Measurements from ENCODE around the gene FLYWCH2. TPM values are rescaled to one million over a fixed set of nuclear protein-coding genes. Genes with fewer than 3 reads are reported as not detected.
A peak's percentile ranks its signal among the peaks of the same experiment; 100 is the strongest.

Gene FLYWCH2
- total and polyA plus RNA-seq, 9 of the 15 experiments (the other 6 are each of a cell fraction or from before 2014, with no cell fraction given): 0.70 to 55.5 (median 7.6) TPM

GRCh38 chr16:2882650-2883457 lies at the start of gene FLYWCH2 (continued):
- TF ChIP-seq NFE2 (IDR thresholded peaks at IDR 0.05; ENCODE audit: low read depth): no peak
- TF ChIP-seq ZFP36 (IDR thresholded peaks at IDR 0.05; ENCODE audit: low read depth, low read length, partially characterized antibody): no peak

DNA sequence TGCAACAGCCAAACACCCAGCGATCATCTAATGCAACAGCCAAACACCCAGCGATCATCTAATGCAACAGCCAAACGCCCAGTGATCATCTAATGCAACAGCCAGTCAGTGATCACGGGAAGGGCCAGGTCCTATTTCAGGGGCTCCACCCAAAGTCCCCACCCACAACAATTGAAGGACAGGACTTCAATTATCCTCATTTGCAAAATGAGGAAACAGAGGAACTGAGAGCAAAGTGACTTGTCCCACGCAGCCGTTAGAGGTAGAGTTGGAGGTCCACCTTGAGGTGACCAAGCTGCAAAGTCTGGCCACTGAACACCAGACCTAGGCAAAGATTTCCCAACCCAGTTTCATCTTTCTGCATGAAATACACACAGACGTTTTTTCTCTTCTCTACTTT lies 49.2 kb upstream of the FLYWCH2 start:
- FAIRE-seq (no peak), DNase-seq (ENCODE audit: extremely low read depth in 1 of 4, low spot score in 3 of 4) (no peak), ATAC-seq (no peak)
- H3K4me1 ChIP-seq (replicated peaks in 1 of 2; ENCODE audit: control insufficient read depth in 2 of 2, insufficient read depth in 2 of 2, low read length in 2 of 2): peaks cover 0 to 33% of the 10 kb centered on the region in 2 experiments; a peak in 3 of 5 replicates
- BruUV-seq (replicated peaks): no TSS peak
- no peak overlapping the region for H3K4me3 ChIP-seq
- CTCF ChIA-PET (ENCODE audit: low intra/inter-chr PET ratio): no interaction called here
- POLR2A ChIA-PET: interaction anchor here (0.7 kb wide), 1 partner anchor 38 kb away, joined by 4 read pairs; no protein-coding TSS in a partner anchor
- H3K9me1 ChIP-seq (ENCODE audit: control insufficient read depth, insufficient read depth, low read length): no peaks in the 10 kb centered on the region
- 7% methylated on average over 7 of the region's 7 CpGs for WGBS (ENCODE audit: insufficient coverage, low coverage, missing lambda C conversion rate)
- H2AFZ ChIP-seq (ENCODE audit: low read depth, low read length): no peak overlapping the region
- peaks cover 31 to 58% of the 10 kb centered on the region in 2 experiments for H3K27me3 ChIP-seq (ENCODE audit: control insufficient read depth in 2 of 2, insufficient read depth in 2 of 2, low read length in 2 of 2)
- H3K27ac ChIP-seq (ENCODE audit: extremely low read depth, low read depth, low read length): no peak overlapping the region
- H3K9me3 ChIP-seq (replicated peaks; ENCODE audit: control insufficient read depth, insufficient read depth, low read depth, low read length): no peaks in the 10 kb centered on the region
- no peak overlapping the region for H3K9ac ChIP-seq (ENCODE audit: insufficient read depth in 1 of 2, low read depth in 2 of 2, low read length in 2 of 2)
- in situ Hi-C loops (cut with MboI): no loop called here
- H3K36me3 ChIP-seq (ENCODE audit: control insufficient read depth, insufficient read depth, low read length): no peaks in the 10 kb centered on the region
- no peaks in the 10 kb centered on the region for H3K79me2 ChIP-seq (ENCODE audit: control insufficient read depth, insufficient read depth, low read length)
- peaks cover 2% of the 10 kb centered on the region; the same call in 1 of the 2 replicates for H4K20me1 ChIP-seq (replicated peaks; ENCODE audit: control insufficient read depth, insufficient read depth, low read length)
- no peak overlapping the region for H3K4me2 ChIP-seq (ENCODE audit: insufficient read depth, low read length)
- intact Hi-C loops (cut with micrococcal nuclease): no loop called here
- TF ChIP-seq PKNOX1 (IDR thresholded peaks at IDR 0.05) (peak; percentile 11; the same call in 1 of the 2 replicates), PRPF4 (IDR thresholded peaks at IDR 0.05; ENCODE audit: insufficient read depth, low read depth, low read length, poor library complexity, severe bottlenecking) (no peak), REST (IDR thresholded peaks at IDR 0.05; ENCODE audit: borderline replicate concordance) (peak; percentile 34; the same call in 1 of the 2 replicates), REST (CRISPR knock-in tag; IDR thresholded peaks at IDR 0.05; ENCODE audit: low read depth) (no peak)
- TF ChIP-seq, protein P1, sequence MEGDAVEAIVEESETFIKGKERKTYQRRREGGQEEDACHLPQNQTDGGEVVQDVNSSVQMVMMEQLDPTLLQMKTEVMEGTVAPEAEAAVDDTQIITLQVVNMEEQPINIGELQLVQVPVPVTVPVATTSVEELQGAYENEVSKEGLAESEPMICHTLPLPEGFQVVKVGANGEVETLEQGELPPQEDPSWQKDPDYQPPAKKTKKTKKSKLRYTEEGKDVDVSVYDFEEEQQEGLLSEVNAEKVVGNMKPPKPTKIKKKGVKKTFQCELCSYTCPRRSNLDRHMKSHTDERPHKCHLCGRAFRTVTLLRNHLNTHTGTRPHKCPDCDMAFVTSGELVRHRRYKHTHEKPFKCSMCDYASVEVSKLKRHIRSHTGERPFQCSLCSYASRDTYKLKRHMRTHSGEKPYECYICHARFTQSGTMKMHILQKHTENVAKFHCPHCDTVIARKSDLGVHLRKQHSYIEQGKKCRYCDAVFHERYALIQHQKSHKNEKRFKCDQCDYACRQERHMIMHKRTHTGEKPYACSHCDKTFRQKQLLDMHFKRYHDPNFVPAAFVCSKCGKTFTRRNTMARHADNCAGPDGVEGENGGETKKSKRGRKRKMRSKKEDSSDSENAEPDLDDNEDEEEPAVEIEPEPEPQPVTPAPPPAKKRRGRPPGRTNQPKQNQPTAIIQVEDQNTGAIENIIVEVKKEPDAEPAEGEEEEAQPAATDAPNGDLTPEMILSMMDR (IDR thresholded peaks at IDR 0.05 in 2 of 3, conservative IDR thresholded peaks at IDR 0.05 in 1 of 3; ENCODE audit: insufficient read depth in 2 of 3, low read depth in 1 of 3, low read length in 3 of 3): peak in 1 of 3 experiments; percentile 33; a peak in 2 of 6 replicates
